Adipocyte (in vitro differentiated cells): ENCODE results near the gene SLAMF1.

Experiments
- DNase-seq: peaks from one replicate; pipeline ENCODE4 v3.0.0-alpha.2; 2015; ENCODE audit warnings: low read depth
- H3K27me3 ChIP-seq: replicated peaks from 2 replicates; pipeline ENCODE4 v1.7.0; 2013; ENCODE audit warnings: mild to moderate bottlenecking, low read length, moderate library complexity; ENCODE audit not compliant: control insufficient read depth, insufficient read depth
- H3K36me3 ChIP-seq: 2 replicates; pipeline ENCODE4 v1.7.0; 2013; ENCODE audit warnings: low read length, mild to moderate bottlenecking, moderate library complexity; ENCODE audit not compliant: control insufficient read depth, insufficient read depth, severe bottlenecking
- H3K4me1 ChIP-seq: 2 replicates; pipeline ENCODE4 v1.7.0; 2013; ENCODE audit warnings: mild to moderate bottlenecking, low read length, moderate library complexity; ENCODE audit not compliant: control insufficient read depth, insufficient read depth
- H3K4me3 ChIP-seq: 2 replicates; pipeline ENCODE4 v1.7.0; 2013; ENCODE audit warnings: mild to moderate bottlenecking, low read length, moderate library complexity
- H3K9ac ChIP-seq: 2 replicates; pipeline ENCODE4 v1.7.0; 2013; ENCODE audit warnings: mild to moderate bottlenecking, low read length, moderate library complexity
- H3K9me3 ChIP-seq: 2 replicates; pipeline ENCODE4 v1.7.0; 2013; ENCODE audit warnings: mild to moderate bottlenecking, low read length, moderate library complexity; ENCODE audit not compliant: control insufficient read depth

Gene SLAMF1

DNA sequence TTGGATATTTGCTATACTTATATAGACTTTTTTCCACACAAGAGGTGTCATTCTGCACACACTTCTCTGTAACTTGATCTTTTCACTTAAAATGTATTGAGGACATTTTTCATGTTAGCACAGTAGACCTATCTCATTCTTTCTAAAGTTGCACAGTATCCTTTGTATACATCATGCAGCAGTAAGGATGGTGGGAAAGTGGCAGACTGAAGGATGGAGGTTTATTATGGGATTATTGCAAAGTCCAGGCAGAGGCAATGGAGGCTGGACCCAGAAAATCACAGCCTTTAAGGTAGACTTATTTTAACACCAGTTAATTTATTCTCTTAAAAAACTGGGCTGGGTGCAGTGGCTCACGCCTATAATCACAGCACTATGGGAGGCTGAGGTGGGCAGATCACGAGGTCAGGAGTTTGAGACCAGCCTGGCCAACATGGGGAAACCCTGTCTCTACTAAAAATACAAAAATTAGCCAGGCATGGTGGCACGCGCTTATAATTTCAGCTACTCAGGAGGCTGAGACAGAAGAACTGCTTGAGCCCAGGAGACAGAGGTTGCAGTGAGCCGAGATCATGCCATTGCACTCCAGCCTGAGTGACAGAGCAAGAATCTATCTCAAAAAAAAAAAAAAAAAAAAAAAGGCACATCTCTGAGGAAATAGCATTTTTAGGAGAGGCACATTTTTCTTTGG is 25.8 kb downstream of the SLAMF1 start:
- Histone ChIP-seq H3K4me3 (no peak overlapping the region), H3K36me3 (no peaks in the 10 kb centered on the region), H3K4me1 (no peaks in the 10 kb centered on the region), H3K9ac (no peak overlapping the region), H3K9me3 (no peaks in the 10 kb centered on the region), H3K27me3 (peaks cover 7% of the 10 kb centered on the region)
- DNase-seq: no peak

DNA sequence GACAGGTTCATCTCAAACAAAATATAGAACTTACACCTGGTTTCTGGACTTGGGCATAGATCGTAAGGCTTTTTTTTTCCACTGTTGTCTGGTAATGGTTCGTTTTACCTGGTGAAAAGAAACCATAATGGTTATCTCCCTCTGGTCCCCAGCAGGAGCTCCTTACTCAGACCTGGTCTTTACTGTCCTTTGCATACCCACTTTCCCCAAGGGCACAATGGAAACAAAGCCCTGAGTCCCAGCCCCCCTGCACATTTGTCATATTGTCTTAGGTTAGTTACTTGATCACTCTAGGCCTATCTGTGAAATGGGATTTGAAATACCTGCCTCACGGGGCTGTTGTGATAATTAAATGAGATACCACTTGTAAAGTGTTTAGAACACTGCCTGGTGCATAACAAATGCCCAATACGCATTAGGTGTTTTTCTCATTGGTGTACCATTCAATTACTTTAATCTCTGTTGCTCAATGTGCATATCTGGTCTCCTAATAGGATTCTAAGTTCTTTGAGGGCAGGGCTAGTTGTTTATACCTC is 27.0 kb downstream of the SLAMF1 start:
- Histone ChIP-seq H3K4me3 (no peak overlapping the region), H3K4me1 (no peaks in the 10 kb centered on the region), H3K9ac (no peak overlapping the region), H3K36me3 (no peaks in the 10 kb centered on the region), H3K27me3 (peaks cover 7% of the 10 kb centered on the region), H3K9me3 (no peaks in the 10 kb centered on the region)
- DNase-seq: no peak

GRCh38 chr1:160618763-160619274 is 28.0 kb downstream of the SLAMF1 start:
- Histone ChIP-seq H3K36me3 (no peaks in the 10 kb centered on the region), H3K27me3 (peaks cover 10% of the 10 kb centered on the region), H3K9ac (no peak overlapping the region), H3K4me3 (no peak overlapping the region), H3K4me1 (no peaks in the 10 kb centered on the region), H3K9me3 (no peaks in the 10 kb centered on the region)
- no peak for DNase-seq

- no peaks in the 10 kb centered on the region for H3K36me3 ChIP-seq
- no peak for DNase-seq
- peaks cover 15% of the 10 kb centered on the region for H3K27me3 ChIP-seq
- no peak overlapping the region for H3K4me3 ChIP-seq
- no peaks in the 10 kb centered on the region for H3K9me3 ChIP-seq
- no peaks in the 10 kb centered on the region for H3K4me1 ChIP-seq
- no peak overlapping the region for H3K9ac ChIP-seq
These were observed 28.5 kb downstream of the SLAMF1 start for GRCh38 chr1:160618327-160618726.

GRCh38 chr1:160615660-160616059 is 31.2 kb downstream of the SLAMF1 start:
- H3K27me3 ChIP-seq: peaks cover 26% of the 10 kb centered on the region
- H3K4me3 ChIP-seq: no peak overlapping the region
- no peaks in the 10 kb centered on the region for H3K4me1 ChIP-seq
- H3K9ac ChIP-seq: no peak overlapping the region
- DNase-seq: no peak
- H3K36me3 ChIP-seq: no peaks in the 10 kb centered on the region
- H3K9me3 ChIP-seq: no peaks in the 10 kb centered on the region

DNA sequence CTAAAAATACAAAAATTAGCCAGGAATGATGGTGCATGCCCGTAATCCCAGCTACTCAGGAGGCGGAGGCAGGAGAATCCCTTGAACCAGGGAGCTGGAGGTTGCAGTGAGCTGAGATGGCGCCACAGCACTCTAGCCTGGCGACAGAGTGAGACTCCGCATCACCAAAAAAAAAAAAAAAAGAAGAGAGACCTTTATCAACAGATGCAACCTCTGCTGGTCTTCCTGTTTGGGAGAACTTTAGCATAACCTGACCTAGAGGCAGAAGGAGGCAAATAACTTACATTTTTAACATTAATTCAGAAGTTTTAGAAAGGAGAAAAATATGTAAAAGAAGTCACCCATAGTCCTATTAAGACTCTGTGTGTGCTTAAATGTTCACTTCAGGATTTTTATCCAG is 32.4 kb downstream of the SLAMF1 start:
- H3K36me3 ChIP-seq: no peaks in the 10 kb centered on the region
- no peaks in the 10 kb centered on the region for H3K9me3 ChIP-seq
- H3K4me3 ChIP-seq: no peak overlapping the region
- peaks cover 32% of the 10 kb centered on the region for H3K27me3 ChIP-seq
- H3K9ac ChIP-seq: no peak overlapping the region
- H3K4me1 ChIP-seq: no peaks in the 10 kb centered on the region
- no peak for DNase-seq

GRCh38 chr1:160612613-160613218 is 34.1 kb downstream of the SLAMF1 start:
- Histone ChIP-seq H3K27me3 (peaks cover 46% of the 10 kb centered on the region), H3K9ac (no peak overlapping the region), H3K36me3 (no peaks in the 10 kb centered on the region), H3K9me3 (no peaks in the 10 kb centered on the region), H3K4me1 (no peaks in the 10 kb centered on the region), H3K4me3 (no peak overlapping the region)
- DNase-seq: no peak

- no peaks in the 10 kb centered on the region for H3K9me3 ChIP-seq
- H3K27me3 ChIP-seq: peaks cover 47% of the 10 kb centered on the region
- no peak overlapping the region for H3K4me3 ChIP-seq
- no peak overlapping the region for H3K9ac ChIP-seq
- no peak for DNase-seq
- no peaks in the 10 kb centered on the region for H3K36me3 ChIP-seq
- no peaks in the 10 kb centered on the region for H3K4me1 ChIP-seq
These were observed 36.1 kb downstream of the SLAMF1 start for GRCh38 chr1:160610569-160611242.

DNA sequence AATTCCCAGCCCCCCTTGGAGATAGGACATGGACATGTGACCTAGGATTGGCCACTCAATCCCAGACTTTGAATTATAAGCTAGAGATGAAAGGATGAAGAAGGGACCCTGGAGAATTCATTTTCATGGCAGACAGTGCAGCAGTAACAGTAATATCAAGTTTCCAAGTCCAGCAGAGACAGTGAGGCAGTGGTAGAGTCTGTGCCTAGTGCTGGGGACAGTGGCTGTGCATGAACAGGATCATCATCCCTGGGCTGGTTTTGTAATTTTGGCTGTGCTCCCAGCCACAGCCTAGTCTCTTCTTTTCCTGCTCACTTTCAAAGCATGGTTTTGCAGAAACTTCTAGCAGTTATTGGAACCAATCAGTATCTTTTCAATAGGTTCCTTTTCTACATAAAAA is 37.9 kb downstream of the SLAMF1 start:
- Histone ChIP-seq H3K36me3 (no peaks in the 10 kb centered on the region), H3K27me3 (peaks cover 45% of the 10 kb centered on the region), H3K9me3 (no peaks in the 10 kb centered on the region), H3K9ac (no peak overlapping the region), H3K4me1 (no peaks in the 10 kb centered on the region), H3K4me3 (no peak overlapping the region)
- no peak for DNase-seq

GRCh38 chr1:160608514-160608913 is 38.3 kb downstream of the SLAMF1 start:
- H3K27me3 ChIP-seq: peaks cover 41% of the 10 kb centered on the region
- DNase-seq: no peak
- H3K9ac ChIP-seq: no peak overlapping the region
- H3K4me3 ChIP-seq: no peak overlapping the region
- no peaks in the 10 kb centered on the region for H3K4me1 ChIP-seq
- H3K36me3 ChIP-seq: no peaks in the 10 kb centered on the region
- H3K9me3 ChIP-seq: no peaks in the 10 kb centered on the region

GRCh38 chr1:160608057-160608456 is 38.8 kb downstream of the SLAMF1 start:
- Histone ChIP-seq H3K36me3 (no peaks in the 10 kb centered on the region), H3K27me3 (peaks cover 36% of the 10 kb centered on the region), H3K9ac (no peak overlapping the region), H3K4me1 (no peaks in the 10 kb centered on the region), H3K4me3 (no peak overlapping the region), H3K9me3 (no peaks in the 10 kb centered on the region)
- DNase-seq: no peak
